HG03039 (cell line): ENCODE data around the gene PLCD3.

Experiments used
- ATAC-seq: cut with Tn5 transposase; IDR thresholded peaks from one replicate; pipeline ENCODE4 v1.9.1; 2021; ENCODE audit warnings: mild to moderate bottlenecking, moderate library complexity; ENCODE audit not compliant: unreplicated experiment

PLCD3 gene

DNA sequence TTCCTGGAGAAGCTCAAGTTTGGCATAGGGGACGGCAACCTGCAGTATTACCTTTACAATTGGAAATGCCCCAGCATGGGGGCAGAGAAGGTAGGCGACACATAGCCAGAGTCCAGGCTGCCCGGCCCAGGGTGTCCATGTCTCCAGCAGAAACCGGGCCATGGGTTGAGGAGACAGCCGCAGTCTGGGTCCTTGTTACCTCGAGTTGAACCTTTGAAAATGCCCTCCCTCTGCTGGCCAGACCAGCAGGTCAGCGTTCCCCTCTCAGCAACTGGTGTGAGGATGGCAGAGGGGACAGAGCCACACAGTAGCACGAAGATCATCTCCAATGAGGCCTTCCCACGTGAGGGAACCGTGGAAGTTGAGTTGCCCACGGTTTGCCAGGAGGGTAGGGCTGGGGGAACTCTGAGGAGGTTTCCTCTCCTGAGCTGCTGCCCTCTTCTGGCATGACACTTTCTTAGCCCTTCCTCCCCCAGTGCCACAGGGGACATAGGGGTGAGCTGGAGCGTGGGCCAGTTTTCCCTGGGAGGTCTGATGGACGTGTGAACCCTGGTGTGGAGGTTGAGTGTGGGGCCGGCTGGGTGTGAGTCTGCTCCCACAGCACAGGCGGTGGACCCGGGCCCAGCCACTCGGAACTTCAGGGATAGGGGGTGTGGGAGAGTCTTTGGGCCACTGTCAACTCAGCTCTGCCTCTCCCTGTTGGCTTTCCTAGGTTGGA lies 27.2 kb downstream of the PLCD3 start:
- no peak for ATAC-seq

DNA sequence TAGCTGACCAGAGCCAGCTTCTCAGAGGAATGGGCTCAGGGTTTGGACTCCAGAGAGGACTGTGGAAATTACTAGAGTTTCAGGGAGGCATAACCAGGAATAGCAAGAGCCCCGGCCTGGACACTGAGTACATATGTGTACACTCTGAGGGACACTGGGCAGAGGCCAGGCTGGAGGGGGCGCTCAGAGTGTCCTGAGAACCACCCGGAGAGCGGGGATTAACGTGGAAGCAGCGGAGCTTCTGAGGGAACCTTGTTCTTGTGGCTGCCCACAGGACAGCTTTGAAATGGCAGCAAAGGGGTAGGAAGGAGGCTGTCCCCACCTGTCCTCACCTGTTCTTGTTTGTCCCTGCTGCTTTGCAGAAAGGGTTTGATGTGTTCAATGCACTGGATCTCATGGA lies 27.8 kb downstream of the PLCD3 start:
- ATAC-seq: no peak

DNA sequence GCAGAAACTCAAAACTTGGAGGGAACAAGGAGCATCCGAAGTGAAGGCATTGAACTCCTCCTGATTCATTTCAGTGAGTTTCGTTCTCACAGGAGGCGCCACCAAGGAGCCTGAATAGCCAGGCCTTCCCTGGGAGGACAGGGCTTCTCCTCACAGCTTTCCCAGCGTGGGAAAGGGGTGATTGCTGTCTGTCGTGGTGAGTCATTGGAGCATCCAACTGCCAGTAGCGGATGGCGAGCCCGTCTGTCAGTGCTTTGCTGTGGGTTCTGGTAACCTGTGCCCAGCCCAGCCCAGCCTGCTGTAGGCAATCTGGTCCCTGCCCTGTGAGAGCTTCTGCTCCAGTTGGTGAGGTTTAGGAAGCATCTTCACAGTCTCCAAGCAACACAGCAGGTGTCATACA lies 28.3 kb downstream of the PLCD3 start:
- no peak for ATAC-seq

DNA sequence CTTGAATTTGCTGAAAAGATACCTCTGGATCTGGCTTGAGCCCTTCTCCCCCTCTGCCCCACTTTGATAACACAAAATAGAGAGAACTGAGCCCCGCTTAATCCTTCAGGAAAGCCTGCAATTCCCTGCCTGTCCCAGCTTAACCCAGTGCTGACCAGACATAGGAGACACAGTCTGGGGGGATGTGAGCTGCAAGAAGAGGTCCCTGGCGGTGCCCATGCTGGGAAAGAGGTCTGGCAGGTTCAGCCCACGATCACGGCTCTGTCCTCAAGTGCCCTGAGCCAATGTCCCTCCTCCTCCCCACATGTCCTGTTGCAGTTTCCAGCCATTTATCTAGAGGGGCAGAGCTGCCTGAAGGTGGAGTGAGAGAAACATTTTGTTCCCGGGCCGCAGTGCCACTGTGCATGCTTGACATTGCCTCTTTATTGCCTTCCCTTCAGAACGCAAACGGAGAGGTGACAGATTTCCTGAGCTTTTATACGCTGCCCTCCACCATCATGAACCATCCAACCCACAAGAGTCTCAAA lies 29.0 kb downstream of the PLCD3 start:
- no peak for ATAC-seq

DNA sequence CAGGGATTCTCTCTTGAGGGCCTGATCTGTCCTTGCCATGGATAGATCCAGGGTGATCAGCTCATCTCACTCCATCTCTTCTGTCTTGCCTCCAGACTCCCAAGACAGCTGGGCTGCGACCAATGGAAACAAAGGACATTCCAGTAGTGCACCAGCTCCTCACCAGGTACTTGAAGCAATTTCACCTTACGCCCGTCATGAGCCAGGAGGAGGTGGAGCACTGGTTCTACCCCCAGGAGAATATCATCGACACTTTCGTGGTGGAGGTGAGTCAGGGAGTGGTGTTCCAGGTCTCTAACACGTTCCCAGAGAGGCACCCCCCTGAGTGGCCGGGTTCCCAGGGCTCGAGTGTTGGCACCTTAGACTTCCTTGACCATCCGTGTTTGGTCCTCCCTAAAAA lies 29.5 kb downstream of the PLCD3 start:
- no peak for ATAC-seq

DNA sequence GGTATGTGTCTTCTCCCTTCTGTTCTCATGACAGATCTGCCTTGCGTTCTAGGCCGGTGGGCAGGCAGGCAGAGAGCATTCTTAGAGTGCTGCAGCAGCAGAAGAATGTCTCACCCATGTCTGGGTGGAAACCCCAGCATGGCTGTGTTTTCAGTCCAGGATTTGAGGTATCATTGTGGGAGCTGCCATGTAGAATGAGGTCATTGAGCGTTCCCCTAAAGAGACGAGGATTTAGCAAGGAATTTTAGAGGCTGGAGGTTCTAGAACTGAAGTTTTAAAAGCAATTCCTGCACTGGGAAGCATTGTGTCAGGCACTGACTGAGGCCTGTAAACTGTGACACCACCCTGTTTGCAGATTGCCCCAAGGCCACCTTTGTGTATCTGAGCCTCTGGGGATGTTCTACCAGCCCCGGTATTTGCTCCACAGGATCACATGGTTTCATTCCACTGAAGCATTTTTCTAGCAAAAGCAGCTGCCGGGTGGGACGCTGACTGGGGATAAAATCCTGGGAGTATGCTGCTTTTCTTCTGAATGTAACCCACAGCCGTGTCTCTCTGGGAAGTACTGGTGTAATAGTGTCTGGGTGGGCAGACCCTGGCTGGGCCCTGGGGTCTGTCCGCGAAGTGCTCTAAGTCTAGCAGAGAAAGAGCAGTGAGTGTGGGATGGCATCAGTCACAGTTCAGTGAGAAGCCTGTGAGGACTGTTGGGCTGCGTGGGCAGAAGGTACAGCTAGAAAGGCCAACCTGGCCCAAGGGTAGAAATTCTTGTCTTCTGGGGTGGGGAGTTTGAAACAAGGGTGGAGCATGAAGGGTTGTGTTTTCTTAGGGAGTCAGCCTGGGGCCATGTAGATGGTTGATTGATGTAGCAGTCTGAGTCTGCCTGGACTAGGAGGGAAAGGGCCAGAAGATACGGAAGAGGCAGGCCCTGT lies 30.2 kb downstream of the PLCD3 start:
- no peak for ATAC-seq

DNA sequence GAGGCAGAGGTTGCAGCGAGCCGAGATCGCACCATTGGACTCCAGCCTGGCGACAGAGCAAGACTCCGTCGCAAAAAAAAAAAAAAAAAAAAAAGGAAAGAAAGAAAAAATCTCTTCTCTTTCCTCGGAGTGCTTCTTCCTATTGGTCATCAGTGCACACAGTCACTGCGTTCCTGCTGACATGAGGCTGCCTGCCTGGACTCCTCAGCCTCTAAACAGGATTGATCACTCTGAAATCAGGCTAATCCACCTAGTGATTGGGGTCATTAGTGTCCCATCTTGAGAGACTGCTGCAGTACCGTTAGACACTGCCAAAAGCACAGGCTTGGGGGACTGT lies 30.8 kb downstream of the PLCD3 start:
- ATAC-seq: no peak

DNA sequence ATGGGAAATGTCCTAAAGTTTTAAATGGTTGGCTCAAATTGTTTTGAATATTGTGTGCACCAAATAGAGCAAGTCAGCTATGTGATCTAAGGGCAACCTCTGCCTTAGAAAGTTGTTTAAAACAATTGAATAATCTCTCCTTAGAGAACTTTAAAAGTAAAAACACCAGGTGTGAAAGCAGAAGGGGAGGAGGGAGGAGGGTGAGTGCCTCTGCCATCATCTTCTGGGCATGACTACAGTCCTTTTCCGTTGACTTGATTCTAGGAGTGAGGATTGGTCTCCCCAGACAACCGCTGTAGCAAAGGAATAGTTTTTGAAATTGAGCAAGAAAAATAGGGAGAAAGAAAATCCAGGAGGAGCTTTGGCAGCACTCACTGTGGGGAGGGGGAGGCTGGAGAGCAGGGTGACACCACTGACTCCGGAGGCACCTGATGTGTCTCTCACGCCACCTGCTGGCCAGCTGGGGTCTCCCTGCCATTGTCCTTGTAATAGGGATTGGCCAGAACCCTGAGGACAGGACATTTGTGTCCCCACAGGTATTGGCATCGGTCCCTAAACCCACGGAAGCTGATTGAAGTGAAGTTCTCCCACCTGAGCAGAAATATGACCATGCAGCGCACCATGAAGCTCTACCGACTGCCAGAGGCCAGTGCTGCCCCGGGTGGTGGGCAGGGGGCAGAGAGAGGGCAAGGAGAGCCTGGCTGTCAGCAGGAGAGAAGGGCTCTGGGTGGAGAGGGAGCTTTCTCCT lies 33.3 kb downstream of the PLCD3 start:
- ATAC-seq: no peak

DNA sequence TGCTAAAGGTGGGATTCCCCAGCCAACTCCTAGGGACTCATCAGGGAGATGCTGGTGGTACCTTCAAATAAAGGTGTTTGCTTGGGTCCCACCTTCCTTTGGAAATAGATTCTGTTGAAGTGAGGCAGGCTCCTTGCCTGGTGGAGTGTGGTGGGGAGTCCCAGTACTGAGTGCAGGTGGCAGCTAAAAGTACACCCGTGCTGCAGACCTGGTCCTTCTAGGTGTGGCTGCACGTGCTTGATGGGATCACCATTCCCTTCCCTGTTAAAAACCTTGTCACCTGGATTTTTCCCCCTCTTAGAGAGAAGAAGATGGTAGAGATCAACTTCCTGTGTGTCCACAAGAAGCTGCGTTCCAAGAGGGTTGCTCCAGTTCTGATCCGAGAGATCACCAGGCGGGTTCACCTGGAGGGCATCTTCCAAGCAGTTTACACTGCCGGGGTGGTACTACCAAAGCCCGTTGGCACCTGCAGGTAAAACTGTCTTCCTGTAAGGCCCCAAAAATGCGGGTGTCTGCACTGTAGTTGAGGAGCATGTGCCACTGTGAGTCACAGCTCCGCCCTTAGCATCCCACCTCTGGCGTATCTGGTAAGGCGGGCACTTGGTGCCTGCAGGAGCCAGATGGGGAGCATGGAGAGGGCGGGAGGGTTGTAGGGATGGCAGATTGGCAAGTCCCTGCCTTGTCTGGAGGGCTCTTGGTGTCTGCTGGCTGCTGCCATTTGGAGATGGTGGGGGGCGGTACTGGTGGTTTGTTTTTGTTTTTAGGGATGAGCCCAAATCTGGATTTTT lies 34.0 kb downstream of the PLCD3 start:
- no peak for ATAC-seq

DNA sequence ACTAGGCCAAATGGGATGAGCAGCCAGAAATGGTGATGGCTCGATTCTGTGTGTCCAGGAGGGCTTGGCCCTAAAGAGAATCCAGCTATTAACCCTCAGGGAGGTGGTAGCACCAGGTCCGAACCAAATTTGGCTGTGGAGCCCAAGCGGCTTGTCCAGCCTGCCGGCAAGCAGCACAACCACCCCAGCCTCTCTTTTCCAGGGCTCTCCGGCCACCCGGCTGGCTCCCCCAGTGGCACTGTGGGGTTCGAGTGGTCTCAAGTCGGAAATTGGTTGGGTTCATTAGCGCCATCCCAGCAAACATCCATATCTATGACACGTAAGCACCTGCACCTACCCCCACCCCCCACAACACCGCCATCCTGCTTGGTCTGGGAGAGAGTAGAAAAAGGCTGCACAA lies 35.4 kb downstream of the PLCD3 start:
- no peak for ATAC-seq

DNA sequence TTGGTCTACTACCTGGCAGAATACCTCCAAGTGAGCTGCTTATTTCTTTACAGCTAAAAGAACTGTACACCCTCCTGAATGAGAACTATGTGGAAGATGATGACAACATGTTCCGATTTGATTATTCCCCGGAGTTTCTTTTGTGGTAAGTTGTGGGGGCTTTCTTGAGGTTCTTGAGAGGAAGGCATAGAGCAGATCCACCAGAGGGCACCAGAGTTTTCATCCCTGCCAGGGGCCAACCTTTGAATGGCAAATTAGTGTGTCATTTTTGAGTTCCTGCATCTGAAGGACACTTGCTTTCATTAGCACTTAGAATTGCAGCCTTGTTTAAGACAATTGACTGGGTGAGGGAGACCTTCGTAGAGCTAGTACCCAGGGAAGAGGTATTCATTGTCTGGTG lies 36.2 kb downstream of the PLCD3 start:
- no peak for ATAC-seq

DNA sequence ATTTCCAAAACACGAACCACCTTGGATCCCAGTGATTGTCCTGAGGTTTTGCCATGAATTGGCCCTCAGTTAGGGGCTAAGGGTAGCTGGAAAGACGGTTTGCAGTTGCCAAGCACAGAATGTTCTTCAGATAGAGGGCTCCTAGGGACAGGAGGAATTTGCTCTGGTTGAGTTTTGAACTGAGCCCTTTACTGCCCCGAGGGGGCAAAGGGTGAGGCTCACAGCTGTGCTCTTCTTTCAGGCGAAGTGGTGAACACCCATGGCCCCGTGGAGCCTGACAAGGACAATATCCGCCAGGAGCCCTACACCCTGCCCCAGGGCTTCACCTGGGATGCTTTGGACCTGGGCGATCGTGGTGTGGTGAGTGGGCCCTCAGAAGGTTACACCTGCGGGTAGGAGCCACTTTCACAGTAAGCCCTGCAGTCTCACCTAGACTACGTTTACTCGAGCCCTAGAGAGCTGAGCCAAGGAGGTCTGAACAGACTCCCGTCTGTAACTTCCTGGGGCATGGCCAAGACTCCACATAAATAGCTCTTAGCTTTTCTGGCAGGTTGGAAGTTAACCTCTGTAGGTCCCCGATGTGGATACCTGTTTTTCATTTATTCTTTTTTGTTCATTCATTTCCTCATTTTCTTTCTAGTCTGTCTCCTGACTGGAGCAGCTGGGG lies 38.7 kb downstream of the PLCD3 start:
- ATAC-seq: no peak

DNA sequence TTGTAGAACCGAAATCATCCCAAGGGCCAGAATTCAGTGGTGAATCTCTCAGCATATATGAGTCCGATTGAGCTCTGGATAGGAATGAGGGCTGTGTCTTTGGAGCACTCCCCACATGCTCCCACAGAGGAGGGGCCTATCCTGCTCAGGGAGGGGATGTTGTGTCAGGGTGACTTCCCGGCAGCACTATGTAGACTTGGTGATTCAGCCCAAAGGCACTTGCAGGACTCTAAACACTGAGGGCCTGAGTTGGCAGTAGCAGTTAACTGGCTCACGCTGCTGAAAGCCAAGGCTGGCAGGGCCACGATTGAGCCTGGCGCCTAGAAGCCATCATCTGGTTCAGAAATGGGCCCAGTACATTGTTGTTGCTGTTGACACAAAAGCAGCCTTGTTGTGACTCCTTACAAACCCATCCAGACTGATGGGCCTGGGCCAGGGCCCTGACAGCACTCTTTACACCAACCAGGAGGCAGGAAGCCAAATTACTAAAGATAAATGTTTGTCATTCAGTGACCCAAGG lies 39.3 kb downstream of the PLCD3 start:
- ATAC-seq: no peak

DNA sequence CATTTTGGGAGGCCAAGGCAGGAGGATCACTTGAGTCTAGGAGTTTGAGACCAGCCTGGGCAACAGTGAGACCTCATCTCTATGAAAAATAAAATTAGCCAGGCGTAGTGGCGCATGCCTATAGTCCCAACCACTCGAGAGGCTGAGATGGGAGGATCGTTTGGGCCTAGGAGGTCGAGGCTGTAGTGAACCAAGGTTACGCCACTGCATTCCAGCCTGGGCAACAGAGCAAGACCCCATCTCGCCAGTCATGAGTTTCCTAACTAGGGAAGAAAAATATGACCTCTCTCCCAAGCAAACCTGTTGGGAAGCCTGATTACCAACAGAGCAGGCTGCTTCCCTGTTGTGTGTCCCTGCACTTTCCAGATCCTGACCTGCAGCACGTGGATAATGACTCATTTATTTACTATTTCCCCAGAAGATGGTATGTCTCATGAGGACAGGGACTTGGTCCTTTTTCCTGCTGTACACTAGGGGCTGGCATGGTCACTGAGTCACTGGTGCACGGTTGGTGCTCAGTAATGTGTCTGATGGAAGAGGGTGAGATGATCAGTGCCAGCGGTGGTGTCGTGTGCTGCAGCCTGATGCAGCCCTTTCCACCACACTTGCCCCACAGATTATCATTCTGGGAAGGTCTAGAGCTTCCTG lies 40.4 kb downstream of the PLCD3 start:
- no peak for ATAC-seq

DNA sequence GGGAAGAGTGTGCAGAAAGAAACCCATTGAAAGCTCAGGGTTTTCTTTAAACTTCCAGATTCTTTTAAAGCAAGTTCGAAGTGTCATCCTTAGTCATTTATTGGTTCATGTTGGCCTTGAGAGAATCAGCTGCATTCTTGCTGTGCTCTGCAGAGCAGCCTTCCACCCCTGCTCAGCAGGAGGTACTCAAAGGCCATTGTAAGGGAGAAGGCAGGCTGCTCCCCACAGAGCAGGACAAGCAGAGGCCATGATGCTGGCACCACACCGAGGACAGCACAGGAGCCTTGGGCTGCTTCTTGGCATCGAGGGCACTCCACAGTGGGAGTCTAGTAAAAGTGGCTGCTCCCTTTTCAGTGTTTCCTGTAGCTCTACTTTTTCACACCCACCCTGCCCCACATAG lies 41.6 kb downstream of the PLCD3 start:
- ATAC-seq: no peak

DNA sequence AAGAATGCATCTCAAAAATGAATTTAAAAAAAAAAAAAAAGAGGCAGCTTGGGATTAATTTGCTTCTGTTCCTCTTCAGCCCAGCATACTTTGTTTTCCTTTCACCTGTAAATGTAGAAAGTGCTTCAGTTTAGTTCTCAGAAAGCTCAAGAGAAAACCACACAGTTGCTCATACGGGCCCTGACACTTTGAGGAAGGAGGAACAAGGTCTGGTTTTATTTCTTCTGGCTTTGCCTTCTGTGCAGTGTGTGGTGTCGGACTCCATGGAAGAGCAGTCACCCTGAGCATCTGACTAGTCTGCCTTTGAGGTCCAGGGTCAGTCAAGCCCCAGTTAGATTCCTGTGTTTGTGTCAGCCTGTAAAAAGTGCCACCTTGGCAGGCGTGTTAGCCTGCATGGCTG lies 43.6 kb downstream of the PLCD3 start:
- no peak for ATAC-seq

DNA sequence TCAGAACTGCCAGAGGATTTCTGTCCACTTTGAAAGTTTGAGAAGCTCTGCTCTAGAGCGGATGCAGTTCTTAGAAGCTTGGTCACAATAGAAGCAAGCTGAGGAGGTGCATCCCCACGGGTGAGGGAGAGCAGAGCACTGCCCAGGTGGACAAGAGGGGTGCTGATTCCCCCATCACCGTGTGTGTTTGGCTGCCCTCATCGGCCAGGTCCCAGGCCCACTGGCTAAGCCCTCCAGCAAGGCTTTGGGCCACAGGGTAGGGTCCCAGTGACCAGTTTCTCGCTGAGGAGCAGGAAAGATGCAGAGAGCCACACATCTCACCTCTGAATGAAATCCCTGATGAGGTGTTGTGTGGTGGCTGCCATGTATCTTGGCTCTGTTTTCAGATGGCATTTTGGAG lies 44.3 kb downstream of the PLCD3 start:
- ATAC-seq: no peak

DNA sequence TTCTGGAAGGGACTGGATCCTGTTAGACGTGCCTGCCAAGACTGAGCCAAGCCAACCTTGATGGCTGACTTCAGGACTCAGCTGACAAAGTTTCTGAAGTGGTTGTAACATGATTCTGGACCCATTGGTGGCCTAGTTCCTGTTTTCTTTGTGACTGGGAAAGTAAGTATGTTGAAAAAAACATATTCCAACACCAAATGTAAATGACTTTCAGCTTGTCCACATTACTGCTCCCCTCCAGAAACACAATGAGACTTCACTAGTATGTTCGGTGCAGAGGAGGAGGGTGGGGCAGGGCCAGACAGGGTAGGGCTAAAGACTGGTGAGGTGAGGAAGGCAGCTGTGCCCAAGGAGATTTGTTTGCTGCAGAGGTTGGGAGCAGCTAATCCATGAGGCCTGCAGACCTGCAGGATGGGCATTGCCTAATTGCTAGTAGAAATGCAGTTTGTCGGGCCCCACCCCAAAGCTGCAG lies 44.8 kb downstream of the PLCD3 start:
- ATAC-seq: no peak

DNA sequence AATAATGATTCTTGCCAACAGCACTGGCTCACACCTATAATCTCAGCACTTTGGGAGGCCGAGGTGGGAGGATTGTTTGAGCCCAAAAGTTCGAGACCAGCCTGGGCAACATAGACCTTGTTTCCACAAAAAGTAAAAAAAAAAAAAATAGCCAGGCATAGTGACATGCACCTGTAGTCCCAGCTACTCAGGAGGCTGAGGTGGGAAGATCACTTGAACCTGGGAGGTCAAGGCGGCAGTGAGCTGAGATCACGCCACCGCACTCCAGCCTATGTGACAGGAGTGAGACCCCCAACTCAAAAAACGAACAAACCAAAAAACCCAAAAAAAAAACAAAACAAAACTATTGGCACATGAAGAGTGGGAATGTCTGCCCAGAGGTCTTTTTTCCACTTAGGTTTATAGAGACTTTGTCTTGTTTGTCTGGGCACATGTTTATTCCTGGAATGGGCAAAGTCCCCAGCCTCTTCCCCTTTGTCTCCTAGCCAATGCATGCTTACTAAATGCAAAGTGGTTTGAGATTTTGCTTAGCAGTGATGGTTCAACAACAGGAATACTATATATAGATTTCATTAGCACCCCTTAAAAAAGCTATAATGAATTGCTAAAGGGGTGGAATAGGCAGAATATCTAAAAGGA lies 45.3 kb downstream of the PLCD3 start:
- ATAC-seq: no peak
